HT-29 (cell line): ENCODE data around the gene RPS29. TPM values are rescaled to one million over a fixed set of nuclear protein-coding genes. Genes with fewer than 3 reads are reported as not detected.
"Not testable (repeated sequence)": the region's sequence is repeated elsewhere in the genome, so short reads cannot be mapped to it uniquely, and the experiment has no call there.

Experiments used
- DNase-seq: peaks from one replicate; pipeline ENCODE4 v3.0.0-alpha.2; 2015; ENCODE audit warnings: low spot score
- total RNA-seq: library from RNA; depleted of rRNA; stranded (reverse); fragments of >200 nt; shearing (Covaris generic); gene quantifications from 2 replicates; pipeline ENCODE4 v1.2.3, GENCODE V29; 2014

Gene RPS29
- total RNA-seq, 1 experiment from 2014 or later: 1,378 TPM

- DNase-seq: peak; percentile 81
Observed at GRCh38 chr14:49598485-49599300, 12.5 kb upstream of the RPS29 start, which contains the start of gene LRR1. Gene LRR1 (plus strand): TSS chr14:49598940. CDS start chr14:49599021, 81 bp downstream.

- DNase-seq: no peak
Observed at GRCh38 chr14:49598189-49598484, 12.0 kb upstream of the RPS29 start.

GRCh38 chr14:49594347-49595091 lies 8.3 kb upstream of the RPS29 start:
- no peak for DNase-seq

GRCh38 chr14:49593016-49593415 lies 6.8 kb upstream of the RPS29 start:
- no peak for DNase-seq

- DNase-seq: no peak
Observed at GRCh38 chr14:49589387-49589786, 3.2 kb upstream of the RPS29 start.

GRCh38 chr14:49586673-49587460 lies 687 bp upstream of the RPS29 start:
- DNase-seq: peak; percentile 84

GRCh38 chr14:49584981-49585640 lies 1.1 kb downstream of the RPS29 start:
- DNase-seq: not testable (repeated sequence)

GRCh38 chr14:49584058-49584457 lies 2.1 kb downstream of the RPS29 start:
- no peak for DNase-seq

- no peak for DNase-seq
Observed at GRCh38 chr14:49583629-49584028, 2.6 kb downstream of the RPS29 start.

- no peak for DNase-seq
Observed at GRCh38 chr14:49582113-49582977, 3.8 kb downstream of the RPS29 start.

- no peak for DNase-seq
Observed at GRCh38 chr14:49581209-49582112, 4.7 kb downstream of the RPS29 start.

- no peak for DNase-seq
Observed at GRCh38 chr14:49579841-49580240, 6.3 kb downstream of the RPS29 start.

- no peak for DNase-seq
Observed at GRCh38 chr14:49578141-49578540, 8.0 kb downstream of the RPS29 start.

GRCh38 chr14:49574038-49574437 lies 12.1 kb downstream of the RPS29 start:
- DNase-seq: no peak

GRCh38 chr14:49569281-49569680 lies 16.9 kb downstream of the RPS29 start:
- no peak for DNase-seq

GRCh38 chr14:49566714-49567113 lies 19.5 kb downstream of the RPS29 start:
- no peak for DNase-seq

GRCh38 chr14:49559979-49560768 lies 26.0 kb downstream of the RPS29 start:
- no peak for DNase-seq

GRCh38 chr14:49553892-49554291 lies 32.3 kb downstream of the RPS29 start:
- no peak for DNase-seq

- no peak for DNase-seq
Observed at GRCh38 chr14:49553106-49553505, 33.1 kb downstream of the RPS29 start.
